ENCODE results near the gene TATDN2. TPM values are rescaled to one million over a fixed set of nuclear protein-coding genes. Genes with fewer than 3 reads are reported as not detected.
A peak's percentile ranks its signal among the peaks of the same experiment; 100 is the strongest.

TATDN2 gene
- total RNA-seq, 1 donor = 19.2 TPM

GRCh38 chr3:10238345-10239183 lies 9.7 kb upstream of the TATDN2 start:
- no peak overlapping the region for H3K27ac ChIP-seq (ENCODE audit: low read depth, low read length)

GRCh38 chr3:10240799-10241198 lies 7.5 kb upstream of the TATDN2 start:
- no peaks in the 10 kb centered on the region for H3K27me3 ChIP-seq (ENCODE audit: insufficient read depth, low read length)
- H3K4me1 ChIP-seq (ENCODE audit: insufficient read depth, low read length) = no peaks in the 10 kb centered on the region
- H3K27ac ChIP-seq (ENCODE audit: low read depth, low read length) = no peak overlapping the region
- H3K9me3 ChIP-seq (ENCODE audit: low read depth, low read length) = peaks cover 3% of the 10 kb centered on the region
- peaks cover 4% of the 10 kb centered on the region for H3K36me3 ChIP-seq (ENCODE audit: insufficient read depth, low read length)
- no peak for DNase-seq (ENCODE audit: insufficient read length, low spot score, missing footprints)
- H4K20me1 ChIP-seq (ENCODE audit: insufficient read depth, low read length) = no peaks in the 10 kb centered on the region
- H3K4me3 ChIP-seq (ENCODE audit: insufficient read depth, low read length) = no peak overlapping the region
- H3K4me2 ChIP-seq (ENCODE audit: insufficient read depth, low read length) = no peak overlapping the region
- TF ChIP-seq CTCF (IDR thresholded peaks at IDR 0.05; ENCODE audit: extremely low read depth, low read depth, low read length) = no peak
- H2AFZ ChIP-seq (ENCODE audit: low read length) = no peak overlapping the region
- H3K79me2 ChIP-seq (ENCODE audit: insufficient read depth, low read length) = no peaks in the 10 kb centered on the region

More at GRCh38 chr3:10238345-10239183, 9.7 kb upstream of the TATDN2 start:
- Histone ChIP-seq H3K27me3 (ENCODE audit: insufficient read depth, low read length) (no peaks in the 10 kb centered on the region), H3K9me3 (ENCODE audit: low read depth, low read length) (no peaks in the 10 kb centered on the region), H2AFZ (ENCODE audit: low read length) (no peak overlapping the region), H3K79me2 (ENCODE audit: insufficient read depth, low read length) (no peaks in the 10 kb centered on the region), H3K4me2 (ENCODE audit: insufficient read depth, low read length) (no peak overlapping the region), H3K4me3 (ENCODE audit: insufficient read depth, low read length) (no peak overlapping the region), H4K20me1 (ENCODE audit: insufficient read depth, low read length) (no peaks in the 10 kb centered on the region), H3K4me1 (ENCODE audit: insufficient read depth, low read length) (no peaks in the 10 kb centered on the region), H3K36me3 (ENCODE audit: insufficient read depth, low read length) (peaks cover 11% of the 10 kb centered on the region)
- DNase-seq (ENCODE audit: insufficient read length, low spot score, missing footprints) = no peak
- TF ChIP-seq CTCF (IDR thresholded peaks at IDR 0.05; ENCODE audit: extremely low read depth, low read depth, low read length) = no peak

GRCh38 chr3:10242182-10243065 lies 5.8 kb upstream of the TATDN2 start:
- Histone ChIP-seq H3K27ac (ENCODE audit: low read depth, low read length) (peak overlapping the region; percentile 33), H3K9me3 (ENCODE audit: low read depth, low read length) (peaks cover 3% of the 10 kb centered on the region), H3K4me1 (ENCODE audit: insufficient read depth, low read length) (no peaks in the 10 kb centered on the region), H3K4me2 (ENCODE audit: insufficient read depth, low read length) (no peak overlapping the region), H4K20me1 (ENCODE audit: insufficient read depth, low read length) (no peaks in the 10 kb centered on the region), H3K4me3 (ENCODE audit: insufficient read depth, low read length) (no peak overlapping the region), H3K79me2 (ENCODE audit: insufficient read depth, low read length) (no peaks in the 10 kb centered on the region), H3K36me3 (ENCODE audit: insufficient read depth, low read length) (peaks cover 3% of the 10 kb centered on the region), H2AFZ (ENCODE audit: low read length) (no peak overlapping the region), H3K27me3 (ENCODE audit: insufficient read depth, low read length) (no peaks in the 10 kb centered on the region)
- peak; percentile 80 for DNase-seq (ENCODE audit: insufficient read length, low spot score, missing footprints)
- TF ChIP-seq CTCF (IDR thresholded peaks at IDR 0.05; ENCODE audit: extremely low read depth, low read depth, low read length) = no peak

GRCh38 chr3:10244009-10244408 lies 4.2 kb upstream of the TATDN2 start:
- no peak overlapping the region for H3K4me3 ChIP-seq (ENCODE audit: insufficient read depth, low read length)
- peaks cover 3% of the 10 kb centered on the region for H4K20me1 ChIP-seq (ENCODE audit: insufficient read depth, low read length)
- H3K27ac ChIP-seq (ENCODE audit: low read depth, low read length) = no peak overlapping the region
- H3K27me3 ChIP-seq (ENCODE audit: insufficient read depth, low read length) = no peaks in the 10 kb centered on the region
- H3K4me2 ChIP-seq (ENCODE audit: insufficient read depth, low read length) = no peak overlapping the region
- TF ChIP-seq CTCF (IDR thresholded peaks at IDR 0.05; ENCODE audit: extremely low read depth, low read depth, low read length) = no peak
- H3K4me1 ChIP-seq (ENCODE audit: insufficient read depth, low read length) = peaks cover 4% of the 10 kb centered on the region
- peaks cover 3% of the 10 kb centered on the region for H3K9me3 ChIP-seq (ENCODE audit: low read depth, low read length)
- H3K36me3 ChIP-seq (ENCODE audit: insufficient read depth, low read length) = peaks cover 3% of the 10 kb centered on the region
- DNase-seq (ENCODE audit: insufficient read length, low spot score, missing footprints) = no peak
- no peak overlapping the region for H2AFZ ChIP-seq (ENCODE audit: low read length)
- H3K79me2 ChIP-seq (ENCODE audit: insufficient read depth, low read length) = peaks cover 6% of the 10 kb centered on the region
